H9 (cell line): ENCODE measurements around the gene TMEM273. TPM values are rescaled to one million over a fixed set of nuclear protein-coding genes. Genes with fewer than 3 reads are reported as not detected.

ENCODE experiments used
- DNase-seq: peaks from one replicate; pipeline ENCODE4 v3.0.0-alpha.2; 2017
- H2AFZ ChIP-seq: one replicate; pipeline ENCODE4 v1.6.1; 2013; ENCODE audit warnings: mild to moderate bottlenecking, low read length, control low read depth, moderate library complexity
- H2AK5ac ChIP-seq: 2 replicates; pipeline ENCODE4 v1.6.1; 2013; ENCODE audit warnings: low read length, control low read depth, mixed read lengths; ENCODE audit not compliant: insufficient read length
- H2BK120ac ChIP-seq: one replicate; pipeline ENCODE4 v1.6.1; 2013; ENCODE audit warnings: low read depth, mild to moderate bottlenecking, low read length, control low read depth, inconsistent platforms; ENCODE audit not compliant: poor library complexity, severe bottlenecking
- H2BK12ac ChIP-seq: 2 replicates; pipeline ENCODE4 v1.6.1; 2013; ENCODE audit warnings: low read length, control low read depth, mixed read lengths, low read depth; ENCODE audit not compliant: insufficient read length
- H2BK15ac ChIP-seq: 2 replicates; pipeline ENCODE4 v1.6.1; 2013; ENCODE audit warnings: low read depth, low read length, control low read depth
- H2BK20ac ChIP-seq: one replicate; pipeline ENCODE4 v1.6.1; 2013; ENCODE audit warnings: low read depth, mild to moderate bottlenecking, low read length, control low read depth, inconsistent platforms; ENCODE audit not compliant: poor library complexity, severe bottlenecking
- H2BK5ac ChIP-seq: 2 replicates; pipeline ENCODE4 v1.6.1; 2013; ENCODE audit warnings: low read length, control low read depth, mixed read lengths; ENCODE audit not compliant: insufficient read length
- H3K14ac ChIP-seq: 2 replicates; pipeline ENCODE4 v1.6.1; 2013; ENCODE audit warnings: low read length, control low read depth; ENCODE audit not compliant: insufficient read depth
- H3K18ac ChIP-seq: 2 replicates; pipeline ENCODE4 v1.6.1; 2013; ENCODE audit warnings: low read depth, mild to moderate bottlenecking, mixed read lengths, low read length, control low read depth; ENCODE audit not compliant: insufficient read length
- H3K23ac ChIP-seq: 2 replicates; pipeline ENCODE4 v1.6.1; 2013; ENCODE audit warnings: low read length, control low read depth, mixed read lengths, low read depth; ENCODE audit not compliant: insufficient read length
- H3K23me2 ChIP-seq: 2 replicates; pipeline ENCODE4 v1.6.1; 2013; ENCODE audit warnings: low read depth, mild to moderate bottlenecking, mixed read lengths, low read length, control low read depth; ENCODE audit not compliant: insufficient read length, poor library complexity, severe bottlenecking
- H3K27ac ChIP-seq: 2 replicates; pipeline ENCODE4 v1.5.1; 2013; ENCODE audit warnings: low read length, control low read depth, mixed read lengths, low read depth; ENCODE audit not compliant: insufficient read length
- H3K27me3 ChIP-seq: 2 replicates; pipeline ENCODE4 v1.6.1; 2013; ENCODE audit warnings: low read length, control low read depth, inconsistent platforms; ENCODE audit not compliant: insufficient read depth
- H3K4ac ChIP-seq: 2 replicates; pipeline ENCODE4 v1.6.1; 2013; ENCODE audit warnings: low read depth, mild to moderate bottlenecking, control low read depth, inconsistent platforms, low read length, moderate library complexity
- H3K4me1 ChIP-seq: 2 replicates; pipeline ENCODE4 v1.6.1; 2013; ENCODE audit warnings: low read length, control low read depth, inconsistent platforms; ENCODE audit not compliant: insufficient read depth
- H3K4me2 ChIP-seq: 2 replicates; pipeline ENCODE4 v1.6.1; 2013; ENCODE audit warnings: low read length, control low read depth, mixed read lengths; ENCODE audit not compliant: insufficient read length, insufficient read depth
- H3K56ac ChIP-seq: 2 replicates; pipeline ENCODE4 v1.6.1; 2013; ENCODE audit warnings: low read depth, mild to moderate bottlenecking, mixed read lengths, low read length, control low read depth; ENCODE audit not compliant: insufficient read length
- H3K79me1 ChIP-seq: 2 replicates; pipeline ENCODE4 v1.6.1; 2013; ENCODE audit warnings: low read depth, mild to moderate bottlenecking, moderate library complexity, low read length, control low read depth, inconsistent platforms; ENCODE audit not compliant: insufficient read depth, poor library complexity, severe bottlenecking
- H3K79me2 ChIP-seq: 2 replicates; pipeline ENCODE4 v1.6.1; 2013; ENCODE audit warnings: low read length, control low read depth, inconsistent platforms; ENCODE audit not compliant: insufficient read depth
- H3K9ac ChIP-seq: 2 replicates; pipeline ENCODE4 v1.6.1; 2013; ENCODE audit warnings: low read length, control low read depth, mixed read lengths; ENCODE audit not compliant: insufficient read length; ENCODE audit errors: extremely low read depth
- H3K9me3 ChIP-seq: one replicate; pipeline ENCODE4 v1.6.1; 2013; ENCODE audit warnings: low read depth, low read length, inconsistent platforms; ENCODE audit not compliant: control insufficient read depth
- H3T11ph ChIP-seq: one replicate; pipeline ENCODE4 v1.6.1; 2013; ENCODE audit warnings: mild to moderate bottlenecking, low read length, control low read depth, inconsistent platforms
- H4K20me1 ChIP-seq: one replicate; pipeline ENCODE4 v1.6.1; 2013; ENCODE audit not compliant: control insufficient read depth, insufficient read length, insufficient read depth
- H4K5ac ChIP-seq: 2 replicates; pipeline ENCODE4 v1.6.1; 2013; ENCODE audit warnings: low read depth, mild to moderate bottlenecking, mixed read lengths, low read length, control low read depth; ENCODE audit not compliant: insufficient read length
- H4K8ac ChIP-seq: replicated peaks from 2 replicates; pipeline ENCODE4 v1.6.1; 2013; ENCODE audit warnings: low read length, control low read depth, mixed read lengths, low read depth; ENCODE audit not compliant: insufficient read length
- H4K91ac ChIP-seq: 2 replicates; pipeline ENCODE4 v1.6.1; 2013; ENCODE audit warnings: low read depth, mild to moderate bottlenecking, moderate library complexity, mixed read lengths, low read length, control low read depth; ENCODE audit not compliant: insufficient read length
- H3K27ac Mint-ChIP-seq, 3 experiments: 2 replicates in 2 of 3; 3 replicates in 1 of 3; pipeline ENCODE4 v1.8.0; 2020 to 2021; ENCODE audit warnings: mixed read lengths in 3 of 3, mild to moderate bottlenecking in 1 of 3, moderate library complexity in 1 of 3
- H3K27me3 Mint-ChIP-seq: 2 replicates; pipeline ENCODE4 v1.8.0; 2021; ENCODE audit warnings: low read depth, mild to moderate bottlenecking, moderate library complexity, mixed read lengths
- H3K36me3 Mint-ChIP-seq, 3 experiments: 2 replicates in 2 of 3; 3 replicates in 1 of 3; pipeline ENCODE4 v1.8.0; 2020 to 2021; ENCODE audit warnings: low read depth in 3 of 3, mixed read lengths in 3 of 3; ENCODE audit not compliant: insufficient read depth in 1 of 3
- H3K4me1 Mint-ChIP-seq, 2 experiments: 2 replicates each; pipeline ENCODE4 v1.8.0; 2020; ENCODE audit warnings: mixed read lengths in 2 of 2
- H3K4me3 Mint-ChIP-seq, 2 experiments: 2 replicates in 1 of 2; 3 replicates in 1 of 2; pipeline ENCODE4 v1.8.0; 2020 to 2021; ENCODE audit warnings: mild to moderate bottlenecking in 2 of 2, mixed read lengths in 2 of 2, moderate library complexity in 1 of 2
- H3K9me3 Mint-ChIP-seq, 2 experiments: 2 replicates in 1 of 2; 3 replicates in 1 of 2; pipeline ENCODE4 v1.8.0; 2020; ENCODE audit warnings: mild to moderate bottlenecking in 2 of 2, mixed read lengths in 2 of 2, moderate library complexity in 1 of 2
- WGBS: extraction: QIAGEN DNeasy Blood & Tissue Kit; methylation state at CpG from one replicate; pipeline ENCODE4 v1.1.7; 2013; ENCODE audit warnings: missing lambda C conversion rate, low lambda C conversion rate, mixed read lengths; ENCODE audit not compliant: insufficient read length; ENCODE audit errors: extremely low coverage; 5-methylcytosine and 5-hydroxymethylcytosine counted together
- total RNA-seq: library from RNA; stranded (reverse); gene quantifications from 2 replicates; pipeline ENCODE4 v1.2.1, GENCODE V29; 2021
- TF ChIP-seq, protein P1 (sequence below): fragments of 200-600 bp; sonication (generic); conservative IDR thresholded peaks from 3 replicates; pipeline ENCODE4 v1.8.0; 2021; ENCODE audit warnings: antibody characterized with exemption, mild to moderate bottlenecking

Gene TMEM273
- total RNA-seq, 1 experiment from 2014 or later, result not detected

DNA sequence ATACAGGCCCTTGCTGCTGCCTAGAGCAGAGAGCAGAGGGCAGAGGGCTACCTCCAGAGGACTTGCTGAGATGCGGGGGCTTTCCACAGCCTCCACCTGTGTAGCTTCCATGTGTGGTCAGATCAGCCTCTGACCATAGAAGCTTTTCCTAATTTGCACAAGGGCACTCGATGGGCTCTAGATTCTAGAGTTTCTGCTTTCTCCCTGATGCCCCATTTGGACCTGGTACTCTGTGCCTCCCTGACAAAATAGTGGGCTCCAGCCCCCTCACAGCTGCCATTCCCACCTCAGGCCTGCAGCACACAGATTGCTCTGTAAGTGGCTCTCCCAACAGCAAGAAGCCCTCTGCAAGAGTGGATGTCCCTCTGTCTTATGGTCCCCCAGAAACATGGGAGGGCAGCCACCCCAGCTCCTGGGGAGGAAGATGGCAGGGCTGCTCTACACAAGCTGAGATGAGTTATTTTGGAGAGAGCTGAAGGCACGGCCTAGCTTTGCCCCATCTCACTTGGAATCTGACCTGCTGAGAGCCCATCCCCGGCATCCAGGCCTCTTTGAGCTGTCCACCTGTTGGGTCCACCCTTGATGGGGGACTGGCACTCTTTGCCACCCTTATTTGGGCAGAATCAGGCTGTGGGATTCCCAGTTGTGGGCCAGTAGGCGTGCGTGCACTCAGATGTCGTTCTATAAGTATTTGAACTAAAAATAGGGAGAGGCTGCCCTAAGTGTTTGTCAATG, 16.7 kb downstream of the TMEM273 start:
- Histone ChIP-seq H4K91ac (no peak overlapping the region), H3K79me1 (no peaks in the 10 kb centered on the region), H2BK12ac (no peak overlapping the region), H3K79me2 (no peaks in the 10 kb centered on the region), H2BK20ac (no peak overlapping the region), H2BK120ac (no peak overlapping the region), H2BK15ac (no peak overlapping the region), H3K4ac (no peak overlapping the region), H3K27ac (no peak overlapping the region), H3K23me2 (no peaks in the 10 kb centered on the region), H4K5ac (no peak overlapping the region), H3T11ph (no peak overlapping the region), H4K20me1 (no peaks in the 10 kb centered on the region), H3K4me1 (no peaks in the 10 kb centered on the region), H3K14ac (no peak overlapping the region; the same call in 1 of the 2 replicates), H3K4me2 (no peak overlapping the region), H3K18ac (no peak overlapping the region), H4K8ac (no peak overlapping the region), H3K27me3 (no peaks in the 10 kb centered on the region), H2AK5ac (no peak overlapping the region), H3K9ac (no peak overlapping the region), H2AFZ (no peak overlapping the region), H3K23ac (no peak overlapping the region), H3K56ac (no peak overlapping the region), H2BK5ac (no peak overlapping the region), H3K9me3 (no peaks in the 10 kb centered on the region)
- no CpG with 5 or more reads among the region's 7 CpGs for WGBS
- no peaks in the 10 kb centered on the region for H3K27me3 Mint-ChIP-seq
- H3K9me3 Mint-ChIP-seq, result no peaks in the 10 kb centered on the region
- H3K4me3 Mint-ChIP-seq, result no peak overlapping the region
- TF ChIP-seq, protein P1, sequence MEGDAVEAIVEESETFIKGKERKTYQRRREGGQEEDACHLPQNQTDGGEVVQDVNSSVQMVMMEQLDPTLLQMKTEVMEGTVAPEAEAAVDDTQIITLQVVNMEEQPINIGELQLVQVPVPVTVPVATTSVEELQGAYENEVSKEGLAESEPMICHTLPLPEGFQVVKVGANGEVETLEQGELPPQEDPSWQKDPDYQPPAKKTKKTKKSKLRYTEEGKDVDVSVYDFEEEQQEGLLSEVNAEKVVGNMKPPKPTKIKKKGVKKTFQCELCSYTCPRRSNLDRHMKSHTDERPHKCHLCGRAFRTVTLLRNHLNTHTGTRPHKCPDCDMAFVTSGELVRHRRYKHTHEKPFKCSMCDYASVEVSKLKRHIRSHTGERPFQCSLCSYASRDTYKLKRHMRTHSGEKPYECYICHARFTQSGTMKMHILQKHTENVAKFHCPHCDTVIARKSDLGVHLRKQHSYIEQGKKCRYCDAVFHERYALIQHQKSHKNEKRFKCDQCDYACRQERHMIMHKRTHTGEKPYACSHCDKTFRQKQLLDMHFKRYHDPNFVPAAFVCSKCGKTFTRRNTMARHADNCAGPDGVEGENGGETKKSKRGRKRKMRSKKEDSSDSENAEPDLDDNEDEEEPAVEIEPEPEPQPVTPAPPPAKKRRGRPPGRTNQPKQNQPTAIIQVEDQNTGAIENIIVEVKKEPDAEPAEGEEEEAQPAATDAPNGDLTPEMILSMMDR, result no peak
- H3K27ac Mint-ChIP-seq, result no peak overlapping the region
- no peaks in the 10 kb centered on the region for H3K36me3 Mint-ChIP-seq
- DNase-seq, result no peak
- peaks cover 13% of the 10 kb centered on the region in 2 experiments for H3K4me1 Mint-ChIP-seq
